GM18907 (cell line): ENCODE results near the gene CHKB.
"Not testable (repeated sequence)": the region's sequence is repeated elsewhere in the genome, so short reads cannot be mapped to it uniquely, and the experiment has no call there.

ENCODE experiments used
- ATAC-seq: cut with Tn5 transposase; IDR thresholded peaks from one replicate; pipeline ENCODE4 v1.9.1; 2021; ENCODE audit warnings: mild to moderate bottlenecking, moderate library complexity; ENCODE audit not compliant: unreplicated experiment

Gene CHKB

GRCh38 chr22:50551160-50551752, 31.4 kb downstream of the CHKB start:
- ATAC-seq: no peak

- ATAC-seq: no peak
Observed at GRCh38 chr22:50550395-50550794, 32.3 kb downstream of the CHKB start.

DNA sequence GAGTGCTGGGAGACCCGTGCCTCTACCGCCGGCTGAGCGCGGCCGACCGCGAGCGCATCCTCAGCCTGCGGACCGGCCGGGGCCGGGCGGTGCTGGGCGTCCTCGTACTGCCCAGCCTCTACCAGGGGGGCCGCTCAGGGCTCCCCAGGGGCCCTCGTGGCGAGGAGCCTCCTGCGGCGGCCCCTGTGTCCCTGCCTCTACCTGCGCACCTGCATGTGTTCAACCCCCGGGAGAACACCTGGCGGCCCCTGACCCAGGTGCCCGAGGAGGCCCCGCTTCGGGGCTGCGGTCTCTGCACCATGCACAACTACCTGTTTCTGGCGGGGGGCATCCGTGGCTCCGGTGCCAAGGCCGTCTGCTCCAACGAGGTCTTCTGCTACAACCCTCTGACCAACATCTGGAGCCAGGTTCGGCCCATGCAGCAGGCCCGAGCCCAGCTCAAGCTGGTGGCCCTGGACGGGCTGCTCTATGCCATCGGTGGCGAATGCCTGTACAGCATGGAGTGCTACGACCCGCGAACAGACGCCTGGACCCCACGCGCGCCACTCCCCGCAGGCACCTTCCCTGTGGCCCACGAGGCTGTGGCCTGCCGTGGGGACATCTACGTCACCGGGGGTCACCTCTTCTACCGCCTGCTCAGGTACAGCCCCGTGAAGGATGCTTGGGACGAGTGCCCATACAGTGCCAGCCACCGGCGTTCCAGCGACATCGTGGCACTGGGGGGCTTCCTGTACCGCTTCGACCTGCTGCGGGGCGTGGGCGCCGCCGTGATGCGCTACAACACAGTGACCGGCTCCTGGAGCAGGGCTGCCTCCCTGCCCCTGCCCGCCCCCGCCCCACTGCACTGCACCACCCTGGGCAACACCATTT, 33.5 kb downstream of the CHKB start:
- no peak for ATAC-seq

GRCh38 chr22:50548040-50548920, 34.4 kb downstream of the CHKB start:
- ATAC-seq: no peak

- ATAC-seq: no peak
Observed at GRCh38 chr22:50547263-50547985, 35.2 kb downstream of the CHKB start.

GRCh38 chr22:50546326-50547262, 36.1 kb downstream of the CHKB start:
- ATAC-seq: no peak

DNA sequence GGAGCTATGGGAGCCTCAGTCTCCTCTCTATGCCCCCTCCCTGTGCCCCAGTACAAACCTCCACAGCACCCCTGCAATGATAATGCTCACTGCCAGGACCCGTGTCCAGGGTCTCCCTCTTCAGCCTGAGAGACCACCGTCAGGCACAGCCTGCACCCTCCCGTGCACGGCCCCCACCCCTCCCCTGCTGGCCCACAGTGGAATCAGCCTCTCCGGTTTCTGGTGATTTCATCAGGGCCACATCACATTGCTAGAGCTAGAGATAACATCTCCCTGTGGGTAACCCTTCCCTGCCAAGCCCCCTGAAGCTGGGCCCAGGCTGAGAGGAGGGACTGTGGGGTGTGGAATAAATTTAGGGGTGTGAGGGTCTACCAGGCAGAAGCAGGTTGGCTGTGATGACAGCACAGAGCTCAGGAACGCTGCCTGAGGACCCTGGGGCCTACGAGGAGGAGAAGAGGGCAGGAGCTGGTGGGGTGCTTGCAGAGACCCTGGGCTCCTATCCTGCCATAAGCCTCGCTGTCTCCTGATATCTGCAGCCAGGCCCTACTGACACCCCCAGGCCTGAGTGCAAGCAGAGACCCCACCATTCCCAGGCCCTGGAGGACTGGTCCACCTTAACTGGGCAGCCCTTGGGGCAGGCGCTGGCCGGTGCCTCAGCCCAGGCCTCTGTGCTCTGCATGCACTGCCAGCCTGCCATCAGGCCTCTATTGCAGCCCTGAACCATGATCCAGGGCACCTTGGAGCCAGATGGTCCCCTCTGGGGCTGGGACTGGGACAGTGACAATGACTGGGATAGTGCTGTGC, 36.9 kb downstream of the CHKB start, which contains the start of gene KLHDC7B:
Gene KLHDC7B, plus strand, starts transcription at position 378 of the 804 bp plus-strand sequence. Its CDS starts 345 bp downstream, at position 723.
- ATAC-seq: no peak

DNA sequence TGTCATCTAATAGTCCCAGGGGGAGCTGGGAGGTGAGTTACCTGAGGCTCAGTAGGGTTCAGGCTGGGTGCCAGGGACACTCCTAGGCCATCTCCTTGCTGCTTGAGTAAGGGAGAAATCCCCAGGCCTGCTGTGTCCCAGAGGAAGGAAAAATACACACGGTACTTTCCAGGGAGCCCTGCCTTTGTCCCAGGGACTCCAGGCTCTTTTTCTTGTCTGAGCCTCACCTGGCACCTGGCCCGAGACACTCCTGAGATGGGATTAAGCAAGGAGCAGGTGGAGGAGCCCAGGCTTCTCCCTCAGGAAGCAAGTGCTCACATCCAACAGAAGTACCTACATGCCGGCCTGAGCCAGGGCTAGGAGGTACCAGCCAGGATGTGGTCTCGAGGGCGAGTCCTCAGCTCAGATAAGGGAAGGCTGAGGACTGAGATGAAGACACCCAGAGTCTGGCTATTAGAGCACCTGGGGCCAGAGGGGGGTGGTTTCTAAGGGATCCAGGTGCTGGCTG, 37.8 kb downstream of the CHKB start:
- ATAC-seq: no peak

- no peak for ATAC-seq
Observed at GRCh38 chr22:50544078-50544745, 38.4 kb downstream of the CHKB start.

GRCh38 chr22:50542416-50542927, 40.2 kb downstream of the CHKB start:
- ATAC-seq: no peak

DNA sequence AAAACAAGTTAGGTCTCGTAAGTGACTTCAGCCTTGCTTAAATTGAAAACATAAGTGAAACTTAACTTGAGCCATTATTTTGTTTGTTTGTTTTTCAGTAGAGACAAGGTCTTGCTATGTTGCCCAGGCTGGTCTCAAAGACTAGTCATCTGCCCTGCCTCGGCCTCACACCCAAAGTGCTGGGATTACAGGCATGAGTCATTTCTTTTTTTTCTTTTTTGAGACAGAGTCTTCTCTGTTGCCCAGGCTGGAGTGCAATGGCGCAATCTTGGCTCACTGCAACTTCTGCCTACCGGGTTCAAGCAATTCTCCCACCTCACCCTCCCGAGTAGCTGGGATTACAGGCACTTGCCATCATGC, 41.0 kb downstream of the CHKB start:
- ATAC-seq: not testable (repeated sequence)

DNA sequence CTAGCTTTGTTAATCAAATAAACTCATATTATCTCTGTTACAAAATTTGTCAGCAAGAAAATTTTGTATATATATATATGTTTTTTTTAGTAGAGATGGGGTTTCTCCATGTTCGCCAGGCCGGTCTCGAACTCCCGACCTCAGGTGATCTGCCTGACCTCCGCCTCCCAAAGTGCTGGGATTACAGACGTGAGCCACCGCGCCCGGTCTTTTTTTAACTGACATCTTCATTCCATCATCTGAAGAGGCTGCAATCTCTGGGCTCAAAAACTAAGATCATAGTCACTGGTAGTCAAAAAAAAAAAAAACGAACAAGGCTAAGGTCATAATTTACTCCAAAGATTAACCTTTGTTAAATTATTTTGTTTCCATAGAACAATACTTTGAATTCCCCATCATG, 42.3 kb downstream of the CHKB start:
- ATAC-seq: no peak

- ATAC-seq: no peak
Observed at GRCh38 chr22:50537765-50538164, 44.9 kb downstream of the CHKB start.

DNA sequence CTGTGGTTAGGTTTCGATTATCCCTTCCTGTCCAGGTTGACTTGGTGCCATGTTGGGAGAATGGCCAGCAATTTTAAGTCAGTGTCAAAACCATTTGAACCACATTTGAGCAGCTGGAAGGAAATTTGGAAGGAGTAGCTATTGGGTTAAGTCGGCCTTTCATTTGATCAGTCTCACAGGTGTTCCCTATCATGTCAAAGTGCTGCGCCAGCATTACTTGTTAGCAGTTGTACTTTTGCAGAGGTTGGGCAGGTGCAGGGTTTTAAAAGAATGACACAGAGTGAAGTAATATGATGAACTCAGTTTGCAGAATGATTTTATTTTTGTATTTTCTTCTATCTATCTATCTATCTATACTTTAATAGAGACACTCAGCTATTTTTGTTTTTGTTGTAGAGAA, 46.4 kb downstream of the CHKB start:
- no peak for ATAC-seq

DNA sequence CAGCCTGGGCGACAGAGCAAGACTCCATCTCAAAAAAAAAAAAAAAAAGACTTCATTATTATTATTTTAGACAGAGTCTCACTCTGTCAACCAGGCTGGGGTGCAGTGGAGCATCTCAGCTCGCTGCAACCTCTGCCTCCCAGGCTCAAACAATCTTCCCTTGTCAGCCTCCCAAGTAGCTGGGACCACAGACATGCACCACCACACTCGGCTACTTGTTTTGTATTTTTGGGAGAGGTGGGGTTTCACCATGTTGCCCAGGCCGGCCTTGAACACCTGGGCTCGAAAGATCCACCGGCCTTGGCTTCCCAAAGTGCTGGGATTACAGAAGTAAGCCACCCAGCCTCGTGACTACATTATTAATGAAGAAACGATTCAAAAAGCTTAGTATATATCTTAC, 47.5 kb downstream of the CHKB start:
- no peak for ATAC-seq

GRCh38 chr22:50533856-50534711, 48.6 kb downstream of the CHKB start:
- ATAC-seq: not testable (repeated sequence)
